Activated T-cell treated with anti-CD3 and anti-CD28 coated beads for 1 hour (primary cell): ENCODE data around the gene GPR107.

Experiments
- DNase-seq: peaks from one replicate; pipeline ENCODE4 v3.0.0-alpha.2; 2020; ENCODE audit warnings: low read depth

Gene GPR107

GRCh38 chr9:130027533-130028365 lies 26.0 kb upstream of the GPR107 start:
- DNase-seq: no peak

- no peak for DNase-seq
These were observed 25.0 kb upstream of the GPR107 start for GRCh38 chr9:130028493-130029222.

GRCh38 chr9:130029223-130029973 lies 24.3 kb upstream of the GPR107 start:
- no peak for DNase-seq

- no peak for DNase-seq
These were observed 23.0 kb upstream of the GPR107 start for GRCh38 chr9:130030651-130031127.

- DNase-seq: no peak
These were observed 19.1 kb upstream of the GPR107 start for GRCh38 chr9:130034570-130034969.

GRCh38 chr9:130036099-130036498 lies 17.6 kb upstream of the GPR107 start:
- DNase-seq: no peak

GRCh38 chr9:130039528-130040147 lies 14.1 kb upstream of the GPR107 start:
- DNase-seq: no peak

GRCh38 chr9:130040984-130041647 lies 12.6 kb upstream of the GPR107 start:
- no peak for DNase-seq

GRCh38 chr9:130041648-130042405 lies 11.9 kb upstream of the GPR107 start:
- no peak for DNase-seq

GRCh38 chr9:130042406-130042884 lies 11.3 kb upstream of the GPR107 start:
- no peak for DNase-seq

GRCh38 chr9:130042885-130043653 lies 10.6 kb upstream of the GPR107 start, which contains the start of gene FNBP1:
TSS of gene FNBP1 (minus strand) at chr9:130043189. CDS start at chr9:130042975, 214 bp downstream.
- DNase-seq: peak; percentile 79

- no peak for DNase-seq
These were observed 9.8 kb upstream of the GPR107 start for GRCh38 chr9:130043654-130044623.

GRCh38 chr9:130045725-130046450 lies 7.8 kb upstream of the GPR107 start:
- no peak for DNase-seq

- no peak for DNase-seq
These were observed 4.1 kb upstream of the GPR107 start for GRCh38 chr9:130049431-130050210.

- no peak for DNase-seq
These were observed 3.2 kb upstream of the GPR107 start for GRCh38 chr9:130050462-130050861.

- DNase-seq: no peak
These were observed 1.9 kb upstream of the GPR107 start for GRCh38 chr9:130051855-130052254.

GRCh38 chr9:130053109-130053503 lies 600 bp upstream of the GPR107 start:
- no peak for DNase-seq
